Hepatocyte (in vitro differentiated cells): Measurements from ENCODE around the gene CD4.

Experiments used
- CTCF ChIP-seq: fragments of 200-600 bp; sonication (generic); IDR thresholded peaks from 2 replicates; pipeline ENCODE4 v1.5.1; 2016; ENCODE audit warnings: antibody characterized with exemption, mild to moderate bottlenecking; ENCODE audit not compliant: poor library complexity
- EZH2 ChIP-seq: fragments of 200-600 bp; sonication (generic); IDR thresholded peaks from 2 replicates; pipeline ENCODE4 v1.6.1; 2016; ENCODE audit warnings: antibody characterized with exemption, mild to moderate bottlenecking, borderline replicate concordance

- no peak for TF ChIP-seq CTCF
- no peak for TF ChIP-seq EZH2
Measured at GRCh38 chr12:6855322-6855721, 66.0 kb downstream of the CD4 start.
